Esophagus squamous epithelium (tissue), 5 donors: ENCODE measurements around the gene RAI14. TPM values are rescaled to one million over a fixed set of nuclear protein-coding genes. Genes with fewer than 3 reads are reported as not detected.

ENCODE experiments used
- DNase-seq: peaks from one replicate; lab custom pipeline; 2025; lab: John Stamatoyannopoulos, UW
- H3K27ac ChIP-seq, 4 donors: fragments of 200-600 bp; sonication (generic); one replicate each; pipeline ENCODE4 v1.5.1; 2016 to 2019; ENCODE audit warnings: mild to moderate bottlenecking in 1 of 4
- H3K27me3 ChIP-seq, 4 donors: fragments of 200-600 bp; sonication (generic); 1 replicate in 3 of 4; 2 replicates in 1 of 4; pipeline versions ENCODE4 v1.5.1 to v1.6.0; 2017 to 2021; ENCODE audit warnings: antibody characterized with exemption in 1 of 4
- H3K36me3 ChIP-seq, 3 donors: fragments of 200-600 bp; sonication (generic); one replicate each; pipeline ENCODE4 v1.5.1; 2016 to 2019
- H3K4me1 ChIP-seq, 3 donors: fragments of 200-600 bp; sonication (generic); one replicate each; pipeline ENCODE4 v1.5.1; 2017 to 2019
- H3K4me3 ChIP-seq, 4 donors: fragments of 200-600 bp; sonication (generic); 1 replicate in 3 of 4; 2 replicates in 1 of 4; pipeline ENCODE4 v1.5.1; 2016 to 2019; ENCODE audit warnings: mild to moderate bottlenecking in 2 of 4, moderate library complexity in 1 of 4
- H3K9me3 ChIP-seq, 3 donors: fragments of 200-600 bp; sonication (generic); one replicate each; pipeline ENCODE4 v1.5.1; 2016 to 2019
- POLR2A ChIP-seq, 4 donors: fragments of 450-650 bp; IDR thresholded peaks; one replicate each; pipeline ENCODE4 v1.6.1; 2017; ENCODE audit warnings: antibody characterized with exemption in 4 of 4, mild to moderate bottlenecking in 4 of 4, moderate library complexity in 3 of 4
- WGBS, 2 donors: methylation state at CpG; one replicate each; pipeline ENCODE4 v1.1.5; 2018; 5-methylcytosine and 5-hydroxymethylcytosine counted together
- intact Hi-C: fragments of 100-400 bp; cut with DNase I; formaldehyde crosslinking; loops from one replicate; pipeline ENCODE4 v1.15.0; 2022
- total RNA-seq, 4 donors: library from RNA; depleted of rRNA; stranded (reverse); fragments of >200 nt; gene quantifications; one replicate each; pipeline ENCODE4 v1.1.0, GENCODE V29; 2016
- TF ChIP-seq, protein P1 (sequence below), 6 experiments: fragments of 450-650 bp in 4 of 6; fragments of 200-600 bp in 2 of 6; sonication (generic) in 2 of 6; IDR thresholded peaks; one replicate each; pipeline ENCODE4 v1.5.1; 2016 to 2019; ENCODE audit warnings: antibody characterized with exemption in 6 of 6, mild to moderate bottlenecking in 4 of 6, moderate library complexity in 4 of 6
- donor health status: DM: yes; HTN: yes; CAD: no.

Gene RAI14
- total RNA-seq, 4 donors from 2014 or later = 5.2 to 18.7 (median 9.0) TPM

DNA sequence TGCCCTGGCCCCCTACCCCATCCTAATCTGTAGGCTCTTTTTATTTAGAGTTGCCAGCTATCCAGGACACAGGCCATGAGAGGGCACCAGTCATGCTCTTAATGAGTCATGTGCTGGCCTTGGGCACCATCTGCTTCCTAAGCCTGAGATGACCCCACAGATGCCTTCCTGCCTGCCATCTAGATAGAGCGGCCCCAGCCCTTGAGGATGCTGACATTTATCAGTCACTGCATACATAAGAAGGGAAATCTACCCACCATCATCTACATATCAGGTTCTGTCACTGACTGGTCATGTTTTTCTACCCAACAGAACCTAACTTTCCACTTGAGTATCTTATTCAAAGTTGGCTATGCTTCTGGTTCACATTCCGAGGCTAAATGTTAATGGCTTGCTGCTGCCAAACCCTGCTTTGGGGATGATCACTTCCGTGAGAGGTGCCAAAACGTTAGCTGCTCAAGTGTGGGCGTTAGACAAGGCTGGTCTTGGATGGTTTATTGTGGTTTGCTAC is 132.9 kb downstream of the RAI14 start:
- H3K27me3 ChIP-seq = no peaks in the 10 kb centered on the region
- no peaks in the 10 kb centered on the region for H3K9me3 ChIP-seq
- H3K4me3 ChIP-seq = no peak overlapping the region
- TF ChIP-seq, protein P1, sequence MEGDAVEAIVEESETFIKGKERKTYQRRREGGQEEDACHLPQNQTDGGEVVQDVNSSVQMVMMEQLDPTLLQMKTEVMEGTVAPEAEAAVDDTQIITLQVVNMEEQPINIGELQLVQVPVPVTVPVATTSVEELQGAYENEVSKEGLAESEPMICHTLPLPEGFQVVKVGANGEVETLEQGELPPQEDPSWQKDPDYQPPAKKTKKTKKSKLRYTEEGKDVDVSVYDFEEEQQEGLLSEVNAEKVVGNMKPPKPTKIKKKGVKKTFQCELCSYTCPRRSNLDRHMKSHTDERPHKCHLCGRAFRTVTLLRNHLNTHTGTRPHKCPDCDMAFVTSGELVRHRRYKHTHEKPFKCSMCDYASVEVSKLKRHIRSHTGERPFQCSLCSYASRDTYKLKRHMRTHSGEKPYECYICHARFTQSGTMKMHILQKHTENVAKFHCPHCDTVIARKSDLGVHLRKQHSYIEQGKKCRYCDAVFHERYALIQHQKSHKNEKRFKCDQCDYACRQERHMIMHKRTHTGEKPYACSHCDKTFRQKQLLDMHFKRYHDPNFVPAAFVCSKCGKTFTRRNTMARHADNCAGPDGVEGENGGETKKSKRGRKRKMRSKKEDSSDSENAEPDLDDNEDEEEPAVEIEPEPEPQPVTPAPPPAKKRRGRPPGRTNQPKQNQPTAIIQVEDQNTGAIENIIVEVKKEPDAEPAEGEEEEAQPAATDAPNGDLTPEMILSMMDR (IDR thresholded peaks at IDR 0.05) = no peak
- no peak for TF ChIP-seq POLR2A (IDR thresholded peaks at IDR 0.05)
- intact Hi-C loops = no loop called here
- no peak for DNase-seq
- 21 to 24% methylated on average over 5 of the region's 5 CpGs for WGBS, 2 donors
- H3K36me3 ChIP-seq = no peaks in the 10 kb centered on the region
- peaks cover 0 to 15% (median 4%) of the 10 kb centered on the region in 3 donors for H3K4me1 ChIP-seq
- H3K27ac ChIP-seq = peak overlapping the region in 1 of 4 donors; percentile 16

DNA sequence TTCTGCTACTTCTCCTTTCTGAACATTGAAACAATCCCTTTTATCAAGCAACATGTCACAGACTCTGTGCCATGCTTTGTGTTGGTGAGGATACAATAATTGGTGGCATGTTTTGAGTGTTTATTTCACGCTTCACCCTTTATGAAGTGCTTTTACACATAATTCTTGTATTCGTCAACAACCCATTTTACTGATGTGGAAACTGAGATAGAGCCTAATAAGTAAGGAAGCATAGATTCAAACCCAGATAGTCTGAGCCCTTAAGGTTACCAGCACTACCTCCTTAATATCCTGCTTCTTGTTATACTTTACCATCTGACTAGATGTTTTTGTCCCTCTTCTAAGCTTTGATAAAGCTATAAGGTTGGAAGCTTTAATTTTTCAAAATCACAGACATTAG is 133.5 kb downstream of the RAI14 start:
- TF ChIP-seq, protein P1 (IDR thresholded peaks at IDR 0.05) = no peak
- TF ChIP-seq POLR2A (IDR thresholded peaks at IDR 0.05) = no peak
- no peak overlapping the region for H3K4me3 ChIP-seq
- intact Hi-C loops = no loop called here
- no peaks in the 10 kb centered on the region for H3K9me3 ChIP-seq
- H3K27me3 ChIP-seq = no peaks in the 10 kb centered on the region
- peaks cover 0 to 15% (median 4%) of the 10 kb centered on the region in 3 donors for H3K4me1 ChIP-seq
- DNase-seq = no peak
- H3K36me3 ChIP-seq = no peaks in the 10 kb centered on the region
- whole genome bisulfite sequencing, 2 donors = 85 to 94% methylated on average over 2 of the region's 2 CpGs
- H3K27ac ChIP-seq = no peak overlapping the region

DNA sequence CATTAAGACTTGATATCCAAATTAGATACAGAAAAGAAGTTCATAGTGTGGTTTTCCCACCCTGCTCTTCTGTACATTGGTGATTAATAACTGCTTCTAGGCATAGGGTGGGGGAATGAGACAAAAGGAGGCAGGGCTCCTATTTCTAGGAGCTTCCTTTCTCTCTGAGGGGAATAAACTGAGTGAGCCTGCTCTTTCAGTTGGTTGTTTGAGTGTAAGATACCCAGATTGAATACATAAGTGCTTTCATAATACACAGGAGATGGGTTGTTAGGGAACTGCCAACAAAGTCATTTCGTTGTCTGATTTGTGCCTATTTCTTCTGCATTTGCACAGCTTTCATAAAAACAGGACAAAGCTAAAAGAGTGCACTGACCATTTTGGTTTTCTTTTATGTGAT is 133.9 kb downstream of the RAI14 start:
- H3K9me3 ChIP-seq = no peaks in the 10 kb centered on the region
- H3K4me3 ChIP-seq = no peak overlapping the region
- TF ChIP-seq, protein P1 (IDR thresholded peaks at IDR 0.05) = no peak
- TF ChIP-seq POLR2A (IDR thresholded peaks at IDR 0.05) = no peak
- intact Hi-C loops = no loop called here
- no peak for DNase-seq
- no peaks in the 10 kb centered on the region for H3K36me3 ChIP-seq
- no peak overlapping the region for H3K27ac ChIP-seq
- H3K27me3 ChIP-seq = no peaks in the 10 kb centered on the region
- peaks cover 0 to 15% (median 4%) of the 10 kb centered on the region in 3 donors for H3K4me1 ChIP-seq
- 57 to 59% methylated on average over 1 of the region's 1 CpG for WGBS, 2 donors

GRCh38 chr5:34791761-34792244 is 135.7 kb downstream of the RAI14 start:
- no peak overlapping the region for H3K4me3 ChIP-seq
- H3K27me3 ChIP-seq = no peaks in the 10 kb centered on the region
- TF ChIP-seq POLR2A (IDR thresholded peaks at IDR 0.05) = no peak
- TF ChIP-seq, protein P1 (IDR thresholded peaks at IDR 0.05) = no peak
- no peak overlapping the region for H3K27ac ChIP-seq
- peaks cover 0 to 11% (median 0%) of the 10 kb centered on the region in 3 donors for H3K36me3 ChIP-seq
- no peaks in the 10 kb centered on the region for H3K9me3 ChIP-seq
- H3K4me1 ChIP-seq = peaks cover 0 to 15% (median 4%) of the 10 kb centered on the region in 3 donors
- no peak for DNase-seq
- 76 to 86% methylated on average over 5 of the region's 5 CpGs for WGBS, 2 donors
- intact Hi-C loops = no loop called here

DNA sequence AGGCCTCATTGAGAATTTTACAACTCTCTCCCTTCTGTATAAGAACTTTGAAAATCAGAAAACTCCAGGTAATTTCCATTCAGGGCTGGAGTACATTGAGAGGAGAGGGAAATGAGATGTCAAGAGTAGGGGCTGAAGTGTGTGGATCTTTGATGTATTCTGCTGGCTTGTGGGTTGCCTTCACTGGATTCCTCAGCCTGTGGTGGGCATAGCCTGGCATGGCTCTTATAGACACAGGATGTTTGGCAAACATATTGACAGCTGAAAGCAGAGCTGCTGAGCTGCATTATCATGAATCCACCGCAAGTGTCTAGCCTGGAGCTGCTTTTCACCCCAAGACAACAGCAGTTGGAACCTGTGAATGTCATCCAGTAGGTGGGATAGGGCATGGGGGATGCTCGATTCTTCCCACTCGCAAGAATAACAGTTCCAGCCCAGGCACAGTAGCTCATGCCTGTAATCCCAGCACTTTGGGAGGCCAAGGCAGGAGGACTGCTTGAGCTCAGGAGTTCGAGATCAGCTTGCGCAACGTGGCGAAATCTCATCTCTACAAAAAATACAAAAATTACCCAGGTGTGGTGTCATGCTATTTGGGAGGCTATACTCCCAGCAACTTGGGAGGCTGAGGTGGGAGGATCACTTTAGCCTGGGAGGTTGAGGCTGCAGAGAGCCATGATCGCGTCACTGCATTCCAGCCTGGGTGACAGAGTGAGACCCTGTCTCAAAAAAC is 146.9 kb downstream of the RAI14 start:
- Histone ChIP-seq H3K9me3 (no peaks in the 10 kb centered on the region), H3K36me3 (peaks cover 0 to 33% (median 0%) of the 10 kb centered on the region in 3 donors), H3K4me1 (peaks cover 0 to 4% (median 0%) of the 10 kb centered on the region in 3 donors), H3K4me3 (no peak overlapping the region), H3K27ac (no peak overlapping the region), H3K27me3 (no peaks in the 10 kb centered on the region)
- TF ChIP-seq, protein P1 (IDR thresholded peaks at IDR 0.05) = no peak
- TF ChIP-seq POLR2A (IDR thresholded peaks at IDR 0.05) = no peak
- 33 to 78% methylated on average over 3 to 7 of the region's 9 CpGs for WGBS, 2 donors
- intact Hi-C loops = no loop called here
- no peak for DNase-seq
